ENCODE results near the gene LGALS1.

GRCh38 chr22:37669586-37669985 is 5.8 kb upstream of the LGALS1 start:
- TF ChIP-seq CTCF (IDR thresholded peaks at IDR 0.05; ENCODE audit: low read length) (no peak), EZH2phosphoT487 (IDR thresholded peaks at IDR 0.05; ENCODE audit: low read length) (no peak), EZH2 (optimal IDR thresholded peaks at IDR 0.05; ENCODE audit: low read depth, low read length) (no peak)

Measured in MM.1S (cell line).